ENCODE results near the gene METTL1. TPM values are rescaled to one million over a fixed set of nuclear protein-coding genes. Genes with fewer than 3 reads are reported as not detected.

Gene METTL1
- polyA plus RNA-seq, 4 donors: 29.0 to 32.3 (median 31.5) TPM

DNA sequence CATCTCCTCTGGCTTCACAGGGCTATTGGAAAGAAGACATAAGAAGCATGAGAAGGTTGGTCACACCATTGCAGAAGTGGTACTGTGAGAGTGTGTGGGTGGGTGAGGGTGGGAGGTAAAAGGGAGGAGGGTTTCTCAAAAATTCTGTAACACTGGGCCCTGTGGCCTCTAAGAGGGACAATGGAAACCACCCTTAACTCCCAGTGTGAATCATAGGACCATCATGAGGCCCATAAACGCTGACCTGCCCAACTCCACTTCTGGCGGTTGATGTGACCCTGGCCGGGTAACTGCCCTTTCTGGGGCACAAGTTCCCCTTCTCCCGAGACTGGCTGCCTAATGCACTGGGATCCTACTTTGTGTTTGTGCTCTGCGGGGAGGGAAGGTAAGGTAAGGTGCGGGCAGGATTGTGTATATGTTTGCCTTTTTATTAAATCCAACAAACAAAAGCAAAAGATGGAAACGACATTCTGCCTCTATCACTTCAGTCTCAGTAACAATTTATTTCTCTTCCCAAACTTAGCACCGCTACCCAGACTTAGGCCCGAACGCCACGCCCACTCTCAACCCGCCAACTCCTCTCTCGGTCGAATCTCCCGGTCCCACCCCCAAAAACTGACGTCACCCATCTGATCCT lies 551 bp downstream of the METTL1 start:
- DNase-seq (ENCODE audit: low read depth in 4 of 4, low spot score in 3 of 4): peak in 2 of 4 donors; percentile 85 to 86

GRCh38 chr12:57770734-57771133 lies 1.2 kb downstream of the METTL1 start:
- no peak for DNase-seq (ENCODE audit: low read depth in 4 of 4, low spot score in 3 of 4)

- no peak for DNase-seq (ENCODE audit: low read depth in 4 of 4, low spot score in 3 of 4)
These were observed 2.3 kb downstream of the METTL1 start for GRCh38 chr12:57769594-57769993.

DNA sequence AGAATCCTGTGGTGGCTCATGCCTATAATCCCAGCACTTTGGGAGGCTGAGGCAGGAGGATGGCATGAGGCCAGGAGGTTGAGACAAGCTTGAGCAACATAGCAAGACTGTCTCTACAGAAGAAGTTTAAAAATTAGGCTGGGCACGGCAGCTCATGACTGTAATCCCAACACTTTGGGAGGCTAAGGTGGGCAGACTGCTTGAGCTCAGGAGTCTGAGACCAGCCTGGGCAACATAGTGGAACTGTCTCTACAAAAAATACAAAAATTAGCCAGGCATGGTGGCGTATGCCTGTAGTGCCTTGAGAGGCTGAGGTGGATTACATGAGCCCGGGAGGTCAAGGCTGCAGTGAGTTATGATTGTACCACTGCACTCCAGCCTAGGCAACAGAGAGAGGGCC lies 4.0 kb downstream of the METTL1 start:
- DNase-seq (ENCODE audit: low read depth in 4 of 4, low spot score in 3 of 4): no peak

DNA sequence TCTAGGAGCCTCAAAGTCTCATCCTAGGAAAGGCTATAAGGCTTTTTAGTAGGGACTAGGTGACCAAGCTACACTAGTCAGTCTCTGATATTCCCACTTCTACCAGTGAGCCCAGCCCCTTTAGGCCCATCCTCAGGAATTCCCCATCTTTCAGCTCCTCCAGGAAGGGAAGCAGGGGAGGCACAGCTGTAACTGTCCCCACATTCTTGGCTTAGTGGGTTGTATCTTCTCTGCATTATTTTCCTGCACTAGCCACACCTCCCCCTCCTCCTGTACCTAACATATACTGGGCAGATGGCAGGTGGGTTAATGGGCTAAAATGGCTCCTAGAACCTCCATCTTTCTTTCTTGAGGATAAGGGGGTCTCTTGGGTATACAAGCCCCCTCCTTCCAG lies 4.6 kb downstream of the METTL1 start:
- DNase-seq (ENCODE audit: low read depth in 4 of 4, low spot score in 3 of 4): no peak

DNA sequence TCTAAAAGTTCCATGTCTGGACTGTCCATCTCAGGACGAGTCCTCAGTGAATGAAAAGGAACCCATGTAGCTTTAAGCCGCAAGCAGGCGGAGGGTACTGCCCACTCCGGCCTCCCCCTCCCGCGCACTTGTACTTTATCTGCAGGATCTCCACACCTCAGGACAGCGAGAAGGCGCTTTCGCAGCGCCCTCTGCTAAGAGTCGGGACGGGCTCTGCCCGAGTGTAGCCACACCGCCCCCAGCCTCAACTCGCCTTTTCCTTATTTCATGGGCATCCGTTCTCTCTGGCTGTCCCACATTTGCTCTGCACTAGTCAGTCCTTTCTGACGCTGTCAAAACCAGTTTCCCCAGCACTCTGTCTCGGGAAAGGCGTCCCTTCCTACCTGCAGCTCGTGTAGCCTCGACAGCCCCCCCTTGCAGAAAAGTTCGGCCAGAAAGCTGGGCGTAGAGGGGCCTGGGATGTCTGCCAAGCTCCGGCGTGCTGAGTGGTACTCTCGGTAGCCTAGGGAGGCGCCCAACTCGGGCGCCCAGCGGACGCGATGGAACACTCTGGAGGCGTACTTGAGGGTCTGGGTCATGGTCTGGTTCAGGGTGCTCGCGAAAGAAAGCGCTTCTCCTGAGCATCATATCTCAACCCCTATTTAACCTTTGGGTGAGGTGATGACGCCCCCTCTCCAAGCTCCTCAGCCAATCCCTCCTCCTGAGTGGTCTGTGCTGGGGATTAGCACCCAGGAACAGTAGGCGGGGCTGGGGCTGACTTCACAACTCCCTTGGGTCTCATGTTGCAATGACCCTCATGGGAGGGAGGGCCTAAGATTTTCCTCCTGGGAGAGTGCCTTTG lies 5.2 kb downstream of the METTL1 start, which contains the start of gene CYP27B1:
Gene CYP27B1 (minus strand): TSS at position 615 of the 841 bp plus-strand sequence. CDS start 37 bp downstream, at position 578.
- DNase-seq (ENCODE audit: low read depth in 4 of 4, low spot score in 3 of 4): no peak

DNA sequence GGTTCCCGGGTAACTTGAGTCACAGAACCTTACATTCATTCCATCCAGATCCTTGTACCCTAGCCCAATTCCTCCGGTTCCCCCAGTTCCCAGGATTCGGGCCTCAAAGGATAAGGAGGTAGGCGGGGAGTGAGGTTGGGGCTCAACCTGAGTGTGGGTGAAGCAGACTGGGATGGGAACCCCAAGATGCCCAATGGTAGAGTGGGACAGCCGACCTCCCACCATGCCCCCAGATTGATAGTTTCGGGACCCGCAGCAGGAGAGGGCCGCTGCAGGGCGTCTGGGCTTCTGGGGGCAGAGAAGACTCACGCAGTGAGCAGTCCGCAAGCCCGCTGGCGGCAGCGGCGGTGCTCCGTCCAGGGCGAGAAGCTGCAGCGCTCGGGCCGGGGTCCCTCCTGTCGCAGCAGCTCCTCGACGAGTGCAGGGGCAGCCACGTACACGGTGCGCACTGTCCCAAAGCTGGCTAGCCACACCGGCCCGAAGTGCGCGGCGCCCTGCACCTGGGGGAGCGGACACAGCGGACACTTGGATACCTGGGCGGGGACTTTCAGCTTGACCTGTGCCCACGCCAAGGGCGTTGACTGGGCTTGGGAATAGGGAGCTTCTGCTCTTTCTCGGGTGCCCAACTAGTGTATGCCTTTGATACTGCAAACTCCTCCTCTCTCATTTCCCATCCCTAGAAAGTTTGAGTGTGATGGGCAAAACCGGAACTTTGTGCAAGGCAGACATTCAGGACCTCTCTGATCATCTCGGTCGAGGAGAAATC lies 6.0 kb downstream of the METTL1 start:
- no peak for DNase-seq (ENCODE audit: low read depth in 4 of 4, low spot score in 3 of 4)

- no peak for DNase-seq (ENCODE audit: low read depth in 4 of 4, low spot score in 3 of 4)
These were observed 6.8 kb downstream of the METTL1 start for GRCh38 chr12:57765003-57765697.

DNA sequence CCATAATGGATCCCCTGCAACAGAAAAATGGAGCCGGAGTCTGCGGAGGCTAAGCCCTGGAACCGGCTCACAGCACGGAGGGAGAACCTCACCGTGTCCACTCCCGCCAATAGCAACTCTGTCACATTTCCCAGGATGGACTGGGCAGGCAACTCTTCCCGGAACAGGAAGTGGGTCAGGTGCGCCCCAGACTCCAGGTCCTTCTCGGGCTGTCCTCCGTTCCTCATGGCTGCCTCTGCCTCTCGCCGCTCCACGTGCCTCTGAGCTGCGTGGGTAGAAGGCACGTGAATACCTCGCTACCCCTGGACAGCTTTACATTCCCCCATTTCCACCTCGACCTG lies 7.3 kb downstream of the METTL1 start:
- DNase-seq (ENCODE audit: low read depth in 4 of 4, low spot score in 3 of 4): no peak

DNA sequence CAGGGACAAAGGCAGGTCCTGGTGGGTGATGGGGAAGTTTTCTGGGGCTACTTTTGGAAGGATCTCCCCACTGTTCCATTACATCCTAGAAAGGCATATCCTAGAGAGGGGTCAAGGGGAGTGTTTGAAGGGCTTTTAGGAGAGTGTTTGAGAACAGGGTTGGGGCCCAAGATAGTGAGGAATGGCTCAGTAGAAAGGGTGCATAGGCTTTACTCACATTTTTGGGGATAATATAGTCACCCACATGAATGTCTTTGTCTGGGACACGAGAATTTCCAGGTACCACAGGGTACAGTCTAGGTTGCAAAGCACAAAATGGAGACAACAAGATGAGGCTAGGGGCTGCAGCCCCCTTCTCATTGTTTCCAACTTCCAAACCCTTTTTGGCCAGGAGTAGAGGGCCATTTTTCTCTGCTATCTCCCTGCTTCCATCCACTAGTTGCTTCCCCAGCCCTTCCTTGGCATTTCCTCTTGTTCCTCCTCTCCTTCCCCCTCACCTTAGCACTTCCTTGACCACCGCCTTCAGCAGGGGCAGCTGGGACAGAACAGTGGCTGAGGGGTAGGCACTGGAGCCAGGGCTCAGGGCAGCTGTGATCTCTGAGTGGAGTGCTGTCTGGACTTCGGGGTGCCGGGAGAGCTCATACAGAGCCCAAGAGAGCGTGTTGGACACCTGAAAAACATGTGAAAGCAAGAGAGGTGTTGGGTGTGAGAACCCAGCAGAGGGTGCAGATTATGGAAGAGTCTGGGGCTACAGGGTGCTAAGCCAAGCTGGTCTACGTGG lies 7.8 kb downstream of the METTL1 start:
- no peak for DNase-seq (ENCODE audit: low read depth in 4 of 4, low spot score in 3 of 4)

DNA sequence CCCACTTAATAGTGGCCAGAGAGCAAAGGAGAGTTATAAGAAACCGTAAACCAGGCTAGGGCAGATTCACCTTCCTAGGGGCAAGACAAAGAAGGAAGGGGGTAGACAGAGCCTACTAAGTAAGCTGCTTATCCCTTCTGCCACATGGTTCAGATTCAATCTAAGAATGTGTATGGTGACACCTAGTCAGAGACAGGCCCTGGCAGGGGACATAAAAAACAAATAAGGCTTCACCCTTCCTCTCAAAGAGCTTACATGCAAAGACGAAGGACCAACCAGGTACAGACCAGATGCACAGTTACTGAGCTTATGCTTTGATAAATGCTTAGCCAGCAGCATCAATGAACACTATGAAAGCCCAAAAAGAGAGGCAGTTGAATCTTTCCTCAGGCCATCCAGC lies 9.4 kb downstream of the METTL1 start:
- DNase-seq (ENCODE audit: low read depth in 4 of 4, low spot score in 3 of 4): no peak

DNA sequence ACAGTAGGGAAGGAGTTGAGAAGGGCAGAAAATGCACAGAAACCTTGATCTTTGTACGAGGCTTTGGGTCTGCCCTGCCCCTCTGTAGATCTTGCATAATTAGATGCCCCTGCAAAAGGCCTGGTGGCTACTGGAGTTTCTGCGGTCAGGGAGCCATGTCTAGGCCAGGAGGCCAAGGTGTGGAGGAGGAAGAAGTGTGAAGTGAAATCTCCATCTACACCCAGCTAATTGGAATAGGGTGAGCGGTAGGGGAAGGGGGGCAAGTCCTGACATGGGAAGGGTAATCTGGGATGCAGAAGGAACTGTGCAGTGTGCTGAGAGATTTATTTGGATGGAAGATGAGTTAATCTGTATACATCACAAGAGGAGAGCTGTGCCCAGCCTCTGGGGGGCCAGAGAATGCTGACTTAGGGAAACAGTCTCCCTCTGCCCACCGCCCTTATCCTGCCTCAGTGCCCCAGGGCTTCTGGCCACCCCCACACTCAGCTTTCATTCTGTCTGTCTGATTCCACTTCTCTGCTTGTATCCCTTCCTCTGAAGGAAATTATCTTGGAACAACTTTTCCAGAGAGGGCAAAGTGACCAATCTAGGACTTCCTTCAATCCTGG lies 10.4 kb downstream of the METTL1 start:
- no peak for DNase-seq (ENCODE audit: low read depth in 4 of 4, low spot score in 3 of 4)

DNA sequence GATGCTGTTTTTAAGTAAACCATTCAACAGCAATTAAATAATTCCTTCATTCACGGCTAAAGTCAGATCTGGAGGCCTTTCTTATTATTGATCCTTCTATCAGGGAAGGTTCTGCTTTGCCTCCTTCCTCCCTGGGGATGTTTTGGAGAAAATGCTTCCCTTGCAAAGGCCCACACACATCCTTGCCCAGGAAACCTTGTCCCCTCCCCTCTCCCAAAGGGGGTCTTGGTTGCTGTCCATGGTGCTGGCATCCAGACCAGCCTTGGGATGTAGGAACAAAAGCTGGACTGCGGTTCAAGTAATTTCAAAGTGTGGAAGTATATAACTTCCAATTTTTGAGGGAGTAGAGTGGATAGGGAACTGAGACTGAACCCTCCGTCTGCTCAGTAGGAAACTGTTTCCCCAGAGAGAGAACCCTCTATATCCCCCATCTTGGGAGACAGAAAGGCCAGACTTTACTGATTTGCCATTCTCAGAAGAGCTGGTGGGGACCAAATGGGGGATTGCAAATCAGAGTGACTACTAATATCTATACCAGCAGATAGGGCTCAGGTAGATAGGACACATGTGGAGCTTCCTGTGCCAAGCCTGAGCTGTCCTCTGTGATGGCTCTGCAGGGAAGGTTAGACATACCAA lies 11.4 kb downstream of the METTL1 start:
- DNase-seq (ENCODE audit: low read depth in 4 of 4, low spot score in 3 of 4): no peak

GRCh38 chr12:57759360-57759980 lies 12.4 kb downstream of the METTL1 start:
- no peak for DNase-seq (ENCODE audit: low read depth in 4 of 4, low spot score in 3 of 4)

GRCh38 chr12:57758552-57759359 lies 13.1 kb downstream of the METTL1 start:
- no peak for DNase-seq (ENCODE audit: low read depth in 4 of 4, low spot score in 3 of 4)

GRCh38 chr12:57757771-57758170 lies 14.1 kb downstream of the METTL1 start:
- no peak for DNase-seq (ENCODE audit: low read depth in 4 of 4, low spot score in 3 of 4)

- DNase-seq (ENCODE audit: low read depth in 4 of 4, low spot score in 3 of 4): no peak
These were observed 15.2 kb downstream of the METTL1 start for GRCh38 chr12:57756406-57757341.

Measured in left renal pelvis (tissue), 4 donors.